Endothelial cell of umbilical vein (primary cell): Measurements from ENCODE around the gene SGSH.

Source experiments
- CTCF ChIP-seq, 2 donors: IDR thresholded peaks; 1 replicate in 1 of 2; 2 replicates in 1 of 2; pipeline ENCODE4 v1.5.1; 2011; ENCODE audit warnings: low read length in 2 of 2, mild to moderate bottlenecking in 2 of 2, moderate library complexity in 2 of 2, control low read depth in 1 of 2, inconsistent platforms in 1 of 2, low read depth in 1 of 2; ENCODE audit not compliant: insufficient read depth in 1 of 2; ENCODE audit errors: extremely low read depth in 1 of 2
- EZH2 ChIP-seq: IDR thresholded peaks from 2 replicates; pipeline ENCODE4 v1.6.1; 2012; ENCODE audit warnings: borderline replicate concordance, low read depth, mild to moderate bottlenecking, moderate library complexity, low read length, inconsistent platforms; ENCODE audit not compliant: severe bottlenecking
- FOS ChIP-seq: IDR thresholded peaks from 2 replicates; pipeline ENCODE4 v1.6.1; 2011; ENCODE audit warnings: mild to moderate bottlenecking, low read length, moderate library complexity, borderline replicate concordance; ENCODE audit not compliant: insufficient read depth
- GATA2 ChIP-seq: IDR thresholded peaks from 2 replicates; pipeline ENCODE4 v1.7.0; 2011; ENCODE audit warnings: low read depth, mild to moderate bottlenecking, moderate library complexity, mixed read lengths, low read length; ENCODE audit not compliant: insufficient read length, insufficient read depth
- JUN ChIP-seq: IDR thresholded peaks from 2 replicates; pipeline ENCODE4 v1.6.1; 2011; ENCODE audit warnings: borderline replicate concordance, low read depth; ENCODE audit not compliant: insufficient read length, insufficient read depth
- MYC ChIP-seq: IDR thresholded peaks from one replicate; pipeline ENCODE4 v1.6.1; 2011; ENCODE audit warnings: mild to moderate bottlenecking, low read depth, low read length
- POLR2A ChIP-seq: IDR thresholded peaks from 2 replicates; pipeline ENCODE4 v1.6.1; 2012; ENCODE audit warnings: low read depth, mild to moderate bottlenecking, control low read depth, low read length
- POLR2AphosphoS5 ChIP-seq: IDR thresholded peaks from 2 replicates; pipeline ENCODE4 v1.6.1; 2012; ENCODE audit warnings: low read depth, mild to moderate bottlenecking, control low read depth, low read length, moderate library complexity; ENCODE audit not compliant: insufficient read depth
- TF ChIP-seq, protein P1 (sequence below): IDR thresholded peaks from 2 replicates; pipeline ENCODE4 v1.6.1; 2011; ENCODE audit not compliant: insufficient read depth, insufficient read length

DNA sequence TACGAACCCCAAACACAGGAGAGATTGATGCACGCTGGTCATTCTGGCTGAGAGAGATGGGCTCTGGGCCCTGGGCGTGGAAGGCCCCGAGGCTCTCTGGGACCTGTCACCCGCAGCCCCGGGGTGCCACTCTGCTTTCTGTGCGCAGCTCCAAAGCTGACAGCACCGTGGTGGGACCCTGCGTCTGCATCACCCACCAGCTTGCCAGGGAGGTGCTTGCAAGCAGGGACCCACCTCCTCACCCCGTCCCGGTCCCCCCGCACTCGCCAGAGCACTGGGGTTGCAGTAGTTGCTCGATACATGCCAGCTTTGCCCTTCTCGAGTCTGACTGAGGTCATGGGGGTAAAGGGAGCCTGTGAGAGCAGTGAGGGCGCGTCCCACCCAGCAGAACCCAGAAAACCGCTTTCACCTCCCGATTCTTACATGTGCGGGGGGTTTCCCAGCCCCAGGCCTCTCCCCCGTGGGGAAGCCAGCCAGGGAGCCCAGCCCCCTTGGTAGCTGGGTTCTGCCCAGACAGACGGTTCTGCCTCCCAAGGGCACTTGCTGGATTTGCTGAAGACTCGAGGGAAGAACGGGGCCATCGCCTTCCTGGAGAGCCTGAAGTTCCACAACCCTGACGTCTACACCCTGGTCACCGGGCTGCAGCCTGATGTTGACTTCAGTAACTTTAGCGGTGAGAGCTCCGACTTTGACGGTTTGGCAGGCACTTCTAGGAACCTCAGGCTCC lies 37.9 kb downstream of the SGSH start:
- TF ChIP-seq CTCF (IDR thresholded peaks at IDR 0.05; ENCODE audit: extremely low read depth in 1 of 2, insufficient read depth in 1 of 2, low read depth in 1 of 2, low read length in 2 of 2) = no peak
- TF ChIP-seq FOS = no peak
- no peak for TF ChIP-seq EZH2
- TF ChIP-seq JUN = no peak
- no peak for TF ChIP-seq POLR2A
- TF ChIP-seq, protein P1, sequence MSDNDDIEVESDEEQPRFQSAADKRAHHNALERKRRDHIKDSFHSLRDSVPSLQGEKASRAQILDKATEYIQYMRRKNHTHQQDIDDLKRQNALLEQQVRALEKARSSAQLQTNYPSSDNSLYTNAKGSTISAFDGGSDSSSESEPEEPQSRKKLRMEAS = no peak
- no peak for TF ChIP-seq GATA2
- TF ChIP-seq POLR2AphosphoS5 = no peak
- no peak for TF ChIP-seq MYC
